ENCODE results near the gene CLSTN2.

The CLSTN2 gene

DNA sequence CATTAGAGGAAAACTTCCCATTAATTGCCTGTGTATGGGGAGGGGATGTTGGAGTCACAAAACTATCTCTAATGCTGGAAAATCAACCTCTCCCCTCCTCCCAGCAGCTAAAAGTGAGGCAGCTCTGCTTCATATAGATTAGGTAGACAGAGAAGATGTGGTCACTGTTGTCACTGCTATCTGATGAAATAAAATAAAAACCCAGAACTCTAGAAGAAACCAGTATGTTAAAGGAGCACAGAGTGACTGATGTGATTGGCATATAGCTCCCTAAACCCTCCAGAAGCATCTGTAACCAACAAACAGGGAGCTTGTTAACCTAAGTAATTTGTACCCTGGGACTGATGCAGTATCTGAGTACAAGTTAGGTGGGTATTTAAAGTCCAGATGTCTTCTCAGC lies 531.0 kb downstream of the CLSTN2 start:
- H3K4me2 ChIP-seq (ENCODE audit: low read length), result no peak overlapping the region
- no peaks in the 10 kb centered on the region for H3K27me3 ChIP-seq (ENCODE audit: control insufficient read depth, insufficient read depth, low read length)
- H3K9me3 ChIP-seq (replicated peaks; ENCODE audit: low read length), result no peaks in the 10 kb centered on the region
- peaks cover 26% of the 10 kb centered on the region for H3K4me1 ChIP-seq (ENCODE audit: control insufficient read depth, insufficient read depth, low read length)
- H3K4me3 ChIP-seq (ENCODE audit: low read length), result no peak overlapping the region
- H3K9ac ChIP-seq (ENCODE audit: low read depth, low read length), result no peak overlapping the region
- H3K36me3 ChIP-seq (ENCODE audit: insufficient read depth, low read length), result no peaks in the 10 kb centered on the region

GRCh38 chr3:140466535-140466934 lies 531.5 kb downstream of the CLSTN2 start:
- Histone ChIP-seq H3K27me3 (ENCODE audit: control insufficient read depth, insufficient read depth, low read length) (no peaks in the 10 kb centered on the region), H3K4me2 (ENCODE audit: low read length) (no peak overlapping the region), H3K36me3 (ENCODE audit: insufficient read depth, low read length) (no peaks in the 10 kb centered on the region), H3K4me3 (ENCODE audit: low read length) (no peak overlapping the region), H3K4me1 (ENCODE audit: control insufficient read depth, insufficient read depth, low read length) (peaks cover 29% of the 10 kb centered on the region), H3K9me3 (replicated peaks; ENCODE audit: low read length) (no peaks in the 10 kb centered on the region), H3K9ac (ENCODE audit: low read depth, low read length) (no peak overlapping the region)

GRCh38 chr3:140467104-140467577 lies 532.2 kb downstream of the CLSTN2 start:
- no peaks in the 10 kb centered on the region for H3K27me3 ChIP-seq (ENCODE audit: control insufficient read depth, insufficient read depth, low read length)
- H3K9me3 ChIP-seq (replicated peaks; ENCODE audit: low read length), result no peaks in the 10 kb centered on the region
- H3K36me3 ChIP-seq (ENCODE audit: insufficient read depth, low read length), result no peaks in the 10 kb centered on the region
- no peak overlapping the region for H3K4me3 ChIP-seq (ENCODE audit: low read length)
- H3K4me1 ChIP-seq (ENCODE audit: control insufficient read depth, insufficient read depth, low read length), result peaks cover 32% of the 10 kb centered on the region
- H3K9ac ChIP-seq (ENCODE audit: low read depth, low read length), result no peak overlapping the region
- H3K4me2 ChIP-seq (ENCODE audit: low read length), result no peak overlapping the region

DNA sequence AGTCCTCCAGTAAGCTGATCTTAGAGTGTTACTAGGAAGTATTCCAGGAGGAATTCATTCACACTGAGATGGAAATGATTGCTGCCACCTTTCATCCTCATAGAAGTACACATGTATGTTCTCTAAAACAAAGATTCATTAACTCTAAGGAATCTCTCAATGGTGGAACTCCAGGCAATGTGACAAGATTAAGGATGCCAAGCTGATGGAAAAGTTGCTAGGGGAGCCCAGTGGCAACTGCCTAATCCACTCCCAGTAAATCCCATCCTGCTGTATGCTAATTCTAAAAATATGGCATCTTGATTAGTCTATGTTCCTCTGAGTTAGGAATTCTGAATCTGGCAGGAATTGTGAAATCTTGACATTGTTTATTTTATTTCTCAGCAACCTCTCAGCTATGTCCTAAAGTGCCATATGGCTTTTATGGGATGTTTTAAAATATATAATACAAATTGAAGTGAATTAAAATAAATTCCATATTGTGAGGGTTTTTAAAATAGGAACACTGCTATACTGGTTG lies 532.9 kb downstream of the CLSTN2 start:
- Histone ChIP-seq H3K36me3 (ENCODE audit: insufficient read depth, low read length) (no peaks in the 10 kb centered on the region), H3K9ac (ENCODE audit: low read depth, low read length) (no peak overlapping the region), H3K27me3 (ENCODE audit: control insufficient read depth, insufficient read depth, low read length) (no peaks in the 10 kb centered on the region), H3K4me3 (ENCODE audit: low read length) (no peak overlapping the region), H3K4me2 (ENCODE audit: low read length) (no peak overlapping the region), H3K4me1 (ENCODE audit: control insufficient read depth, insufficient read depth, low read length) (peaks cover 38% of the 10 kb centered on the region), H3K9me3 (replicated peaks; ENCODE audit: low read length) (no peaks in the 10 kb centered on the region)

- Histone ChIP-seq H3K9me3 (replicated peaks; ENCODE audit: low read length) (no peaks in the 10 kb centered on the region), H3K9ac (ENCODE audit: low read depth, low read length) (no peak overlapping the region), H3K36me3 (ENCODE audit: insufficient read depth, low read length) (no peaks in the 10 kb centered on the region), H3K27me3 (ENCODE audit: control insufficient read depth, insufficient read depth, low read length) (no peaks in the 10 kb centered on the region), H3K4me2 (ENCODE audit: low read length) (no peak overlapping the region), H3K4me1 (ENCODE audit: control insufficient read depth, insufficient read depth, low read length) (peaks cover 41% of the 10 kb centered on the region), H3K4me3 (ENCODE audit: low read length) (no peak overlapping the region)
These were observed 533.4 kb downstream of the CLSTN2 start for GRCh38 chr3:140468407-140468806.

DNA sequence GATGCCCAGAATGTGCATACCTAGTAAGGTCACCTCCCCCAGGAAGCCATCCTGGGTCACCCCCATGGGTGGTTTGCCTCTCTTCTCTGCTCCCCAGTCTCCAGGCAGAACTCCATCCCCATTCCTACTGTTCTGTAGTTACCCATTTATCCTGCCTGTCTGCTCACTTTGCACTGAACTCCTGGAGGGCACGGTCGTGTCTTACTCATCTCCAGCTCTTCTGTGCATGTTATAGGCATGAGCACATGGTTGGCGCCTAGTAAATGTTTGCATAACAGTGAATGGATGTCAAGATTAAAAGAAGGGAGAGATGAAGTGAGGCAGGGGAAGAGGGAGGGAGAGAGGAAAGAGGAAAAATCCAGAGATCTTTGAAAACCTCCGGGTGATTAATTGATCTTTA lies 534.5 kb downstream of the CLSTN2 start:
- Histone ChIP-seq H3K9ac (ENCODE audit: low read depth, low read length) (no peak overlapping the region), H3K36me3 (ENCODE audit: insufficient read depth, low read length) (no peaks in the 10 kb centered on the region), H3K9me3 (replicated peaks; ENCODE audit: low read length) (no peaks in the 10 kb centered on the region), H3K4me3 (ENCODE audit: low read length) (no peak overlapping the region), H3K4me2 (ENCODE audit: low read length) (no peak overlapping the region), H3K27me3 (ENCODE audit: control insufficient read depth, insufficient read depth, low read length) (no peaks in the 10 kb centered on the region), H3K4me1 (ENCODE audit: control insufficient read depth, insufficient read depth, low read length) (peaks cover 41% of the 10 kb centered on the region)

DNA sequence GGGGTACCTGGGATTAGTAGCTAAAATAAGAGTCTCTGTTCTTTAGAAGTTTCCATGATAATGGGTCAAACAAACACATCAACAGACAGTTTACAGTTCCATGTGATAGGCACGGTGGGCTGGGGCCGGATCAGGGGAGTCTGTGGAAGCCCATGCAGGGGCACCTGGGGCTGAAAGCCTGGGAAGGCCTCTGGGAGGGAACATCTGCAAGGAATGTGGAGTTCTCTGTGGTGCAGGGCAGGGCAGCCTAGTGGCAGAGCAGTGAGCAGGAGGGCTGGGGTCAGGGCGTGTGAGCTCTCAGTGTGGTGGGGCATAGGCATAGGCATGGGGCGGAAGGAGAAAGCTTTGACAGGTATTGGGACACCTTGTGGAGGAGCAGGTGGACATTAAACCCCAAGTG lies 535.2 kb downstream of the CLSTN2 start:
- no peaks in the 10 kb centered on the region for H3K27me3 ChIP-seq (ENCODE audit: control insufficient read depth, insufficient read depth, low read length)
- H3K9ac ChIP-seq (ENCODE audit: low read depth, low read length), result no peak overlapping the region
- no peak overlapping the region for H3K4me3 ChIP-seq (ENCODE audit: low read length)
- no peaks in the 10 kb centered on the region for H3K36me3 ChIP-seq (ENCODE audit: insufficient read depth, low read length)
- H3K4me1 ChIP-seq (ENCODE audit: control insufficient read depth, insufficient read depth, low read length), result peaks cover 41% of the 10 kb centered on the region
- H3K4me2 ChIP-seq (ENCODE audit: low read length), result no peak overlapping the region
- no peaks in the 10 kb centered on the region for H3K9me3 ChIP-seq (replicated peaks; ENCODE audit: low read length)

DNA sequence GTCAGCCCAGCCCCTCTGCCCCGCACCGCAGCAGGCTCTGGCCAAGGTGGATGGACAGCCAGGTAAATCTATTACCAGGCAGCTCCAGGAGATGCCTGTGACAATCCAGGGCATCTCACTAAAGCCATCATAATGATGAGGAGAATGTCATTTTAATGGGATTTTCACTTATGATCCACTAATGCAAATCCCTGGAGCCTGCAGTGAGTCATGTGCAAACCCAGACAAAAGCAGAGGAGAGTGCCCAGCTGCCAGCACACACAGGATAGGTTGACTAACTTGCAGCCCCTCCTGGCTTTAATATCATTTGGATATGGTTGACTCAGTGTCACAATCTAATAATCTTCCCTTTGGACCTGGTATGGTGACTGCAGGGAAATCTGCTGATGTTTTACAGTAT lies 536.0 kb downstream of the CLSTN2 start:
- H3K4me3 ChIP-seq (ENCODE audit: low read length), result no peak overlapping the region
- no peaks in the 10 kb centered on the region for H3K36me3 ChIP-seq (ENCODE audit: insufficient read depth, low read length)
- no peak overlapping the region for H3K4me2 ChIP-seq (ENCODE audit: low read length)
- H3K9ac ChIP-seq (ENCODE audit: low read depth, low read length), result no peak overlapping the region
- no peaks in the 10 kb centered on the region for H3K27me3 ChIP-seq (ENCODE audit: control insufficient read depth, insufficient read depth, low read length)
- H3K9me3 ChIP-seq (replicated peaks; ENCODE audit: low read length), result no peaks in the 10 kb centered on the region
- H3K4me1 ChIP-seq (ENCODE audit: control insufficient read depth, insufficient read depth, low read length), result peaks cover 41% of the 10 kb centered on the region

GRCh38 chr3:140472306-140473020 lies 537.5 kb downstream of the CLSTN2 start:
- H3K27me3 ChIP-seq (ENCODE audit: control insufficient read depth, insufficient read depth, low read length), result no peaks in the 10 kb centered on the region
- no peak overlapping the region for H3K4me2 ChIP-seq (ENCODE audit: low read length)
- no peaks in the 10 kb centered on the region for H3K36me3 ChIP-seq (ENCODE audit: insufficient read depth, low read length)
- peaks cover 34% of the 10 kb centered on the region for H3K4me1 ChIP-seq (ENCODE audit: control insufficient read depth, insufficient read depth, low read length)
- H3K9ac ChIP-seq (ENCODE audit: low read depth, low read length), result no peak overlapping the region
- no peaks in the 10 kb centered on the region for H3K9me3 ChIP-seq (replicated peaks; ENCODE audit: low read length)
- no peak overlapping the region for H3K4me3 ChIP-seq (ENCODE audit: low read length)

DNA sequence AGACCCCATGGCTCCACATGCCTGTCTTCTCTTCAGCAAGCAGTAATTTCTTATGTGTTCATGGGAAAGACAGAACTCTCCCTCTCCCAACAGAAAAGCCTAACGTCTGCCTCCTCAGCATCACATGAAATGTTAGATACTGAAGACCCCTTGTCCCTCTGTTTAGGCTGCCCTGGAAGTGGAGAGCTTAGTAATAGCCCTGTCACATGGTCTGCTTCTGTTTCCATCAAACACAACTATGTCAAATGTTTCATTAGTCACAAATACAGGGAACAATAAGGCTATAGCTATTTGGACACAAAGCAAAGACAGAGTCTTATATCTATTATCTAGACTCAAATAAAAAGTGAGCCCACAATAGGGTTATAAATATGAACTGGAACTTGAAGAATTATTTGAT lies 552.6 kb downstream of the CLSTN2 start:
- H3K4me3 ChIP-seq (ENCODE audit: low read length), result no peak overlapping the region
- no peaks in the 10 kb centered on the region for H3K27me3 ChIP-seq (ENCODE audit: control insufficient read depth, insufficient read depth, low read length)
- no peak overlapping the region for H3K9ac ChIP-seq (ENCODE audit: low read depth, low read length)
- no peak overlapping the region for H3K4me2 ChIP-seq (ENCODE audit: low read length)
- no peaks in the 10 kb centered on the region for H3K9me3 ChIP-seq (replicated peaks; ENCODE audit: low read length)
- no peaks in the 10 kb centered on the region for H3K36me3 ChIP-seq (ENCODE audit: insufficient read depth, low read length)
- no peaks in the 10 kb centered on the region for H3K4me1 ChIP-seq (ENCODE audit: control insufficient read depth, insufficient read depth, low read length)

GRCh38 chr3:140493271-140493670 lies 558.3 kb downstream of the CLSTN2 start:
- Histone ChIP-seq H3K9ac (ENCODE audit: low read depth, low read length) (no peak overlapping the region), H3K9me3 (replicated peaks; ENCODE audit: low read length) (no peaks in the 10 kb centered on the region), H3K27me3 (ENCODE audit: control insufficient read depth, insufficient read depth, low read length) (no peaks in the 10 kb centered on the region)

GRCh38 chr3:140494970-140495369 lies 560.0 kb downstream of the CLSTN2 start:
- Histone ChIP-seq H3K4me3 (ENCODE audit: low read length) (no peak overlapping the region), H3K4me1 (ENCODE audit: control insufficient read depth, insufficient read depth, low read length) (no peaks in the 10 kb centered on the region), H3K9ac (ENCODE audit: low read depth, low read length) (no peak overlapping the region), H3K4me2 (ENCODE audit: low read length) (no peak overlapping the region), H3K36me3 (ENCODE audit: insufficient read depth, low read length) (no peaks in the 10 kb centered on the region), H3K27me3 (ENCODE audit: control insufficient read depth, insufficient read depth, low read length) (no peaks in the 10 kb centered on the region), H3K9me3 (replicated peaks; ENCODE audit: low read length) (no peaks in the 10 kb centered on the region)

More at GRCh38 chr3:140493271-140493670, 558.3 kb downstream of the CLSTN2 start:
- Histone ChIP-seq H3K4me1 (ENCODE audit: control insufficient read depth, insufficient read depth, low read length) (no peaks in the 10 kb centered on the region), H3K4me2 (ENCODE audit: low read length) (no peak overlapping the region), H3K36me3 (ENCODE audit: insufficient read depth, low read length) (no peaks in the 10 kb centered on the region), H3K4me3 (ENCODE audit: low read length) (no peak overlapping the region)
